ENCODE data around the gene NEU4. TPM values are rescaled to one million over a fixed set of nuclear protein-coding genes. Genes with fewer than 3 reads are reported as not detected.

The NEU4 gene
- total RNA-seq, 1 experiment from 2014 or later, result 0.70 TPM

DNA sequence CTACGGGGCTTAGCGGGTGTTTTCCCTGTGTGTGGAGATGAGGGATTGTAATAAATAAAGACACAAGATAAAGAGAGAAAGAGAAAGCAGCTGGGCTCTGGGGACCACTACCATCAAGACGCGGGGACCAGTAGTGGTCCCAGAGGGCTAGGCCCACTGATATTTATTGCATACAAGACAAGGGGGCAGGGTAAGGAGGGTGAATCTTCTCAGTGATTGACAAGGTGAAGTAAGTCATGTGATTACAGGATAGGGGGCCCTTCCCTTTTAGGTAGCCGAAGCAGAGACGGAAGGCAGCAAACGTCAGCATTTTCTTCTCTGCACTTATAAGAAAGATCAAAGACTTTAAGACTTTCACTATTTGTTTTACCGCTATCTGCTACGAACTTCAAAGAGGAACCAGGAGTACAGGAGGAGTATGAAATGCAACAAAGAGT is 36.9 kb upstream of the NEU4 start:
- Mint-ChIP-seq H3K27ac (peak overlapping the region in 2 of 3 experiments; percentile 88 to 93; a peak in 4 of 7 replicates), H3K36me3 (ENCODE audit: insufficient read depth in 1 of 3, low read depth in 3 of 3) (no peaks in the 10 kb centered on the region; a peak in 1 of 7 replicates), H3K4me1 (peaks cover 19 to 40% of the 10 kb centered on the region in 2 experiments), H3K4me3 (no peak overlapping the region), H3K9me3 (no peaks in the 10 kb centered on the region), H3K27me3 (ENCODE audit: low read depth) (peaks cover 2% of the 10 kb centered on the region)
- Histone ChIP-seq H2AK5ac (ENCODE audit: insufficient read length, low read length) (no peak overlapping the region), H2BK20ac (ENCODE audit: low read depth, low read length, poor library complexity, severe bottlenecking) (no peak overlapping the region), H2BK12ac (ENCODE audit: insufficient read length, low read depth, low read length) (no peak overlapping the region), H3K18ac (ENCODE audit: insufficient read length, low read depth, low read length) (no peak overlapping the region), H3K14ac (ENCODE audit: insufficient read depth, low read length) (no peak overlapping the region), H4K8ac (replicated peaks; ENCODE audit: insufficient read length, low read depth, low read length) (no peak overlapping the region), H3K4me2 (ENCODE audit: insufficient read depth, insufficient read length, low read length) (no peak overlapping the region), H3K79me1 (ENCODE audit: insufficient read depth, low read depth, low read length, poor library complexity, severe bottlenecking) (no peaks in the 10 kb centered on the region), H4K20me1 (ENCODE audit: control insufficient read depth, insufficient read depth, insufficient read length) (no peaks in the 10 kb centered on the region), H2AFZ (ENCODE audit: low read length) (no peak overlapping the region), H4K5ac (ENCODE audit: insufficient read length, low read depth, low read length) (no peak overlapping the region), H2BK120ac (ENCODE audit: low read depth, low read length, poor library complexity, severe bottlenecking) (no peak overlapping the region), H3K56ac (ENCODE audit: insufficient read length, low read depth, low read length) (no peak overlapping the region), H2BK15ac (ENCODE audit: low read depth, low read length) (no peak overlapping the region), H3K4ac (ENCODE audit: low read depth, low read length) (no peak overlapping the region), H3K4me1 (ENCODE audit: insufficient read depth, low read length) (no peaks in the 10 kb centered on the region), H3K9ac (ENCODE audit: extremely low read depth, insufficient read length, low read length) (no peak overlapping the region), H2BK5ac (ENCODE audit: insufficient read length, low read length) (no peak overlapping the region), H3K27me3 (ENCODE audit: insufficient read depth, low read length) (no peaks in the 10 kb centered on the region), H3K9me3 (ENCODE audit: control insufficient read depth, low read depth, low read length) (no peaks in the 10 kb centered on the region), H4K91ac (ENCODE audit: insufficient read length, low read depth, low read length) (no peak overlapping the region), H3K23me2 (ENCODE audit: insufficient read length, low read depth, low read length, poor library complexity, severe bottlenecking) (peaks cover 3% of the 10 kb centered on the region), H3K23ac (ENCODE audit: insufficient read length, low read depth, low read length) (no peak overlapping the region), H3T11ph (ENCODE audit: low read length) (no peak overlapping the region), H3K79me2 (ENCODE audit: insufficient read depth, low read length) (no peaks in the 10 kb centered on the region), H3K27ac (ENCODE audit: insufficient read length, low read depth, low read length) (no peak overlapping the region)
- TF ChIP-seq, protein P1, sequence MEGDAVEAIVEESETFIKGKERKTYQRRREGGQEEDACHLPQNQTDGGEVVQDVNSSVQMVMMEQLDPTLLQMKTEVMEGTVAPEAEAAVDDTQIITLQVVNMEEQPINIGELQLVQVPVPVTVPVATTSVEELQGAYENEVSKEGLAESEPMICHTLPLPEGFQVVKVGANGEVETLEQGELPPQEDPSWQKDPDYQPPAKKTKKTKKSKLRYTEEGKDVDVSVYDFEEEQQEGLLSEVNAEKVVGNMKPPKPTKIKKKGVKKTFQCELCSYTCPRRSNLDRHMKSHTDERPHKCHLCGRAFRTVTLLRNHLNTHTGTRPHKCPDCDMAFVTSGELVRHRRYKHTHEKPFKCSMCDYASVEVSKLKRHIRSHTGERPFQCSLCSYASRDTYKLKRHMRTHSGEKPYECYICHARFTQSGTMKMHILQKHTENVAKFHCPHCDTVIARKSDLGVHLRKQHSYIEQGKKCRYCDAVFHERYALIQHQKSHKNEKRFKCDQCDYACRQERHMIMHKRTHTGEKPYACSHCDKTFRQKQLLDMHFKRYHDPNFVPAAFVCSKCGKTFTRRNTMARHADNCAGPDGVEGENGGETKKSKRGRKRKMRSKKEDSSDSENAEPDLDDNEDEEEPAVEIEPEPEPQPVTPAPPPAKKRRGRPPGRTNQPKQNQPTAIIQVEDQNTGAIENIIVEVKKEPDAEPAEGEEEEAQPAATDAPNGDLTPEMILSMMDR (conservative IDR thresholded peaks at IDR 0.05), result no peak
- WGBS (ENCODE audit: extremely low coverage, insufficient read length, low lambda C conversion rate), result no CpG with 5 or more reads among the region's 9 CpGs
- peak; percentile 13 for DNase-seq
